Aortic smooth muscle cell (primary cell): ENCODE data around the gene SPATA7. TPM values are rescaled to one million over a fixed set of nuclear protein-coding genes. Genes with fewer than 3 reads are reported as not detected.

ENCODE experiments used
- total RNA-seq: library from RNA; depleted of rRNA; stranded (reverse); fragments of >200 nt; gene quantifications from 2 replicates; pipeline ENCODE4 v1.2.3, GENCODE V29; 2014

Gene SPATA7
- 14.1 and 15.9 TPM in 2 replicates for total RNA-seq

GRCh38 chr14:88385212-88386101, at the start of gene SPATA7:
SPATA7 (plus strand) TSS chr14:88385657; CDS start chr14:88385819, 162 bp downstream.

Other genes starting within 250 kb of the SPATA7 start
- gene KCNK10, start 62.4 kb upstream of the SPATA7 start, total RNA-seq = not detected in 2 replicates
- gene PTPN21, start 169.3 kb downstream of the SPATA7 start, total RNA-seq = 10.3 and 17.3 TPM in 2 replicates
- gene ZC3H14, start 177.4 kb downstream of the SPATA7 start, total RNA-seq = 49.7 and 63.1 TPM in 2 replicates